SU-DHL-6 (cell line): ENCODE results near the gene GAREM2.
"Not testable (repeated sequence)": the region's sequence is repeated elsewhere in the genome, so short reads cannot be mapped to it uniquely, and the experiment has no call there.

Experiments used
- CTCF ChIP-seq: fragments of 200-600 bp; sonication (generic); IDR thresholded peaks from one replicate; pipeline ENCODE4 v1.5.1; 2017; ENCODE audit warnings: antibody characterized with exemption, mild to moderate bottlenecking, low read length, moderate library complexity; ENCODE audit not compliant: insufficient read depth, poor library complexity, severe bottlenecking
- EZH2phosphoT487 ChIP-seq: fragments of 200-600 bp; sonication (generic), shearing (Covaris generic); conservative IDR thresholded peaks from 2 replicates; pipeline ENCODE4 v1.6.1; 2018; ENCODE audit warnings: mild to moderate bottlenecking, antibody characterized with exemption, low read length, moderate library complexity, mixed read lengths

- TF ChIP-seq CTCF, EZH2phosphoT487: not testable (repeated sequence)
Measured at GRCh38 chr2:26166541-26166940, 6.3 kb upstream of the GAREM2 start.
